DMS114 treated with DMSO at 0.1 percent for 48 hours (cell line): ENCODE results near the gene KRT77.
"Not testable (repeated sequence)": the region's sequence is repeated elsewhere in the genome, so short reads cannot be mapped to it uniquely, and the experiment has no call there.

Experiments used
- DNase-seq: peaks from one replicate; lab custom pipeline; 2025; ENCODE audit not compliant: unreplicated experiment; lab: John Stamatoyannopoulos, UW

KRT77 gene

GRCh38 chr12:52703424-52703823 lies at the start of gene KRT77:
Gene KRT77 (minus strand): TSS chr12:52703524. CDS start chr12:52703434, 90 bp downstream.
- DNase-seq = no peak

DNA sequence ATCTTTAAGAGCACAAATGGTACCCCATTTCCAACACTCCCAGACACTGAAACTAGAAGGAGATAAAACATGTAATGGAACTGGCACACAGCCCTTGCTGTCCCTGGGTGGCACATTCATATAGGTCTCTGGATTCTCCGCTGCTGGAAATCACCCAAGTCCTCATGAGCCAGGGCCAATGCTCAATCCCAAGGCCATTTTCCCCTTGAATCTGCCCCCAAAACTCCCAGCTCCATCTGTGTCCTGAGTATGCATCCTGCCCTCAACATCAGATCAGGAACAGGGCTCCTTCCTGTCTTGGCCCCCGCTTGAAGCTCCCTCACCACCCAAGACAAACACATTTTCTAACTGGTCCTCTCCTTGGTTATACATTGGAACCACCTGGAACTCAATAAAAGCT lies 49.2 kb upstream of the KRT77 start:
- no peak for DNase-seq

GRCh38 chr12:52751795-52752194 lies 48.5 kb upstream of the KRT77 start:
- DNase-seq = no peak

DNA sequence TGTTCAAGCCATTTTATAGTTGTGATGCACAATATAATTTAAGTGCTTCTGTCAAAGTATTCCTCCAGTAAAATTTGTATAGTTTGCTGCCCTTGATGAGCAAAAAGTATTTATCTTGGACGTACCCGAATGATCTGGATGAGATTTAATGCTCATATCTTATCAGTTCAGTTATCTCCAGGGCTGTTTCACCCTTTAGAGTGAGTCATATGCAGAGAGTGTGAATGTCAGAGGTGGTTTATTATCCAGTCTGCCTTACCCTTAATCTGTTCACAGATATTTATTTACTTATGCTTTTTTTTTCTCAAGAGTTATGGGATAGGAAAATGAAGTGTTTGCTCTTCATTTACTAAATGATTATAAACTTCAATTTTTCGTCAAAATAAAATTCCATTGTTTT lies 47.2 kb upstream of the KRT77 start:
- DNase-seq = not testable (repeated sequence)

DNA sequence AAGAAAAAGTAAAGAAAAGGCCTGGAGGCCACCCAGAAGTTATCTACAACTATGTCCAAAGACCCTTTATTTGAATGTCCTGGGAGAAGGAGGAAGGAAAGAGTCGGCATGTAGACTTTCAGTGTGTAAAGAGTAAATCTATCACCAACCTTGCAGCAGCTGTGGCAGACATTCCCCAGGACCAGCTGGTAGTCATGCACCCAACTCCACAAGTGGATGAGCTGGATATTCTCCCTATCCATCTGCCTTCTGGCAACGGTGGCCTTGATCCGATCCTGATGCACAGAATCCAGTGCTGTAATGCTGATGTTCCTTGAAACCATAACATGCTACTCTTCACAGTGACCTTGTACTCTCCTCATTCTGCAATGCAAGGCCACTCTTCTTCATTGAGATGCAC lies 46.5 kb upstream of the KRT77 start:
- DNase-seq = no peak

- DNase-seq = no peak
Observed at GRCh38 chr12:52748578-52748977, 45.3 kb upstream of the KRT77 start.

GRCh38 chr12:52745554-52745953 lies 42.2 kb upstream of the KRT77 start:
- no peak for DNase-seq

GRCh38 chr12:52744493-52745156 lies 41.3 kb upstream of the KRT77 start:
- no peak for DNase-seq

DNA sequence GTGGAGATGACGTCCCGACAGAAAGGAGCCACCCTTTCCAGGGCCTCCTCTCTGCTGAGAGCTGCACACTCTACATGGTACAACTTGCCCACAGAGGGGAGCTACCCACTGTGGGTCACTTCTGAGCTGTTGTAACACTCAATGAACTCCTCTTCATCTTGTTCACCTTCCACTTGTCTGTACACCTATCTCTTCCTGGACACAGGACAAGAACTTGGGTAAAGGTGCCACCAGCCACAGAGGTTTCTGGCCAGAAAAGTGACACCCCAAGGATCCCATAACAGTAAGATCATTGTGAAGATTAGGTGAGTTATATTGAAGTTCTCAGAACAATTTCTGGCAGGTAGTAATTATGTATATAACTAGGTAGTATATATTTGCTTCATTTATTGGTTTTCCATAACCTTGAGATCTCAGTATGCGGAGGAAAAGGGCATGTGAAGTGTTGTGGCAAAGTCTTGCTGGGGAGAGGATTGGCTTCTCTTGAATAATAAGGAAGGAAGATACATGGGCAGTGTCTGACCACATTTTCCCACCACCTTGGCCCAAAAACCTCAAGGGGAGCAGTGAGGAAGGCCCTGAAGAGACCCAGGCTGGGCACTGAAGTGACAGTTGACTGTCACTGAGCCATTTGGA lies 39.6 kb upstream of the KRT77 start:
- DNase-seq = no peak

GRCh38 chr12:52742196-52742580 lies 38.9 kb upstream of the KRT77 start:
- no peak for DNase-seq

DNA sequence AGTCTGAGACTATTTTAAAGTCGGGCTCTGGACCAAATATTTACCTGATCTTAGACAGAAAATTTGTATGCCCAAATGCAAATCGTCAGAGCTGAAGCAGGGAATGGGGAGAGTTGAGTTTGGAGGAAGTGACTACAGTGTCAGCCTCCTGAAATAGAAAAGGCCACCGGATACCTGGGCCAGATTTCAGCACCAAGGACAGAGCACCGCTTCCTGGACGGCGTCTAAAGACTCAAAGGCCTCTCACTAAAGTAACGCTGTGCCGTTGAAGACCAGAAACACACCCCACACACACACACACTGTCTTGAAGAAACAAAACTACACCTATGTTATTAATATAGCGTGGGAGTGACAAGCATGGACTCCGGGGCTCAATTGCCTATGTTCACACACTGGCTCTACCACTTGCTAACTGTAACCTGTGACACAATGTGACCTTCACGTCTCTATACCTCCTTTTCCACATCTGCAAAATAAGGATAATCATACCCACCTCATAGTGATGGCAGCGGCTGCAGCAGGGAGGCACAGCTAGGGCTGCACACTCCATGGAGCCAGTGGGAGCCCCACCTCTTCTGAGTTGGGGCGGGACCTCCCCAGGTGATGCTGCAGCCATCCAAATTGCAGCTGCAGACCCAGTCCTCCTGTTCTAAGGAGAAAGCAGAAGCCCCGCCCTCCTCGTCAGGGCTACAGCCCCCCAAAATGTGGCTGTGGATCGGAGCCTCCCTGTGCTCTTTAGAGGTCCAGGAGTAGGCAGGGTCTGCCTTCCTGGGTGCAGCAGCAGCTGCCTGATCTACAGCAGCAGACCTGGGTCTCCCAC lies 38.3 kb upstream of the KRT77 start:
- no peak for DNase-seq

GRCh38 chr12:52740584-52740983 lies 37.3 kb upstream of the KRT77 start:
- DNase-seq = no peak

- DNase-seq = no peak
Observed at GRCh38 chr12:52739963-52740362, 36.6 kb upstream of the KRT77 start.

- DNase-seq = no peak
Observed at GRCh38 chr12:52735816-52736632, 32.7 kb upstream of the KRT77 start.

DNA sequence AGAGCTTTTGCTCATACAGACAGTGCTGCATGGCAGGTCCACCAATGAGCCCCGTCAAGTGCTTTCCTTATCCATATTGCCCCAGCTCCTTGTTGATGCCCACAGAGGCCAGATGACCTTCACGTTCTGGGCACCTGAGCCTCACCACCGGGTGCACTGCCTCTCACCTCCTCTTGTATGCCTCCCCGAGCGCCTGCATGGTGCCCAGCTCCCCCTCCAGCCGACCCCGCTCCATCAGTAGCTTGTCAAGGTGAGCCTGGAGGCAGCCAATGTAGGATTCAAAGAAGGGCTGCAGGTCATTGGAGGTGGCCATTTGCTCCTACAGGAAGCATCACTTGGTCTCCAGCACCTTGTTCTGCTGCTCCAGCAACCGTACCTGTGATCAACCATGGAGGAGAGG lies 31.8 kb upstream of the KRT77 start:
- DNase-seq = no peak

GRCh38 chr12:52730793-52731192 lies 27.5 kb upstream of the KRT77 start:
- no peak for DNase-seq

GRCh38 chr12:52730383-52730782 lies 27.1 kb upstream of the KRT77 start:
- no peak for DNase-seq

- no peak for DNase-seq
Observed at GRCh38 chr12:52729147-52729546, 25.8 kb upstream of the KRT77 start.

DNA sequence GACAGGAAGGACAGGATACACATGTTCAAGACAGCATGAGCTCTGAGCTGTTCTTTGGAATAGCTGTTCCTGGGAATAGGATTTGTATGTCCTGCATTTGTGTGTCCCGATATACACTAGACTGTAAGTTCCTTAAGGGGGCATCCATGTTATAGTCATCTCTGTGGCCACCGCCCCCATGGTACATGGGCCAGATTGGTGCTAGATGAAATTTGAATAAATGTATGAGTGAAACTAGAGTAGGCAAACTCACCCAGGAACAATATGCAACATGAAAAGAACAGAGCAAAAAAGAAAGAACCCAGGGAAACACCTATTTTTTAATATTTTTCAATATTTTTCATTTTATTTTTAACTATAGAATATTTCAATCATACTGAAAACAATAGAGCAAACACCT lies 25.1 kb upstream of the KRT77 start:
- no peak for DNase-seq

- no peak for DNase-seq
Observed at GRCh38 chr12:52727037-52727436, 23.7 kb upstream of the KRT77 start.

GRCh38 chr12:52726451-52726850 lies 23.1 kb upstream of the KRT77 start:
- no peak for DNase-seq
